Trophoblast cell (in vitro differentiated cells and primary cell): ENCODE data around the gene AGXT.

Experiments
- DNase-seq, 2 donors: peaks; one replicate each; pipeline ENCODE4 v3.0.0-alpha.2; 2016
- H2AFZ ChIP-seq: 2 replicates; pipeline ENCODE4 v1.6.1; 2013; ENCODE audit warnings: low read length, moderate library complexity, mild to moderate bottlenecking; ENCODE audit not compliant: insufficient read depth, poor library complexity
- H2AK5ac ChIP-seq: 2 replicates; pipeline ENCODE4 v1.6.1; 2013; ENCODE audit warnings: mild to moderate bottlenecking, low read length
- H2BK120ac ChIP-seq: 2 replicates; pipeline ENCODE4 v1.6.1; 2013; ENCODE audit warnings: low read length, mild to moderate bottlenecking, moderate library complexity; ENCODE audit not compliant: insufficient read depth, poor library complexity
- H2BK12ac ChIP-seq: 2 replicates; pipeline ENCODE4 v1.6.1; 2013; ENCODE audit warnings: mild to moderate bottlenecking, low read length, moderate library complexity
- H2BK5ac ChIP-seq: 2 replicates; pipeline ENCODE4 v1.6.1; 2013; ENCODE audit warnings: low read length, low read depth, moderate library complexity, mild to moderate bottlenecking; ENCODE audit not compliant: poor library complexity
- H3K14ac ChIP-seq: 2 replicates; pipeline ENCODE4 v1.6.1; 2013; ENCODE audit warnings: mild to moderate bottlenecking, low read length
- H3K18ac ChIP-seq: 2 replicates; pipeline ENCODE4 v1.6.1; 2013; ENCODE audit warnings: mild to moderate bottlenecking, low read length
- H3K23ac ChIP-seq: 2 replicates; pipeline ENCODE4 v1.6.1; 2013; ENCODE audit warnings: low read length
- H3K27ac ChIP-seq: 2 replicates; pipeline ENCODE4 v1.5.1; 2013; ENCODE audit warnings: low read depth, mild to moderate bottlenecking, inconsistent platforms, low read length, moderate library complexity
- H3K27me3 ChIP-seq: 2 replicates; pipeline ENCODE4 v1.6.1; 2013; ENCODE audit warnings: inconsistent platforms, mild to moderate bottlenecking, low read length, moderate library complexity; ENCODE audit not compliant: insufficient read depth
- H3K36me3 ChIP-seq, 2 experiments: 1 replicate in 1 of 2; 2 replicates in 1 of 2; pipeline ENCODE4 v1.6.1; 2013; ENCODE audit warnings: low read length in 2 of 2, mild to moderate bottlenecking in 2 of 2, moderate library complexity in 1 of 2; ENCODE audit not compliant: insufficient read depth in 2 of 2, control insufficient read depth in 1 of 2
- H3K4ac ChIP-seq: 2 replicates; pipeline ENCODE4 v1.6.1; 2013; ENCODE audit warnings: low read depth, mild to moderate bottlenecking, low read length, moderate library complexity
- H3K4me1 ChIP-seq, 2 experiments: 1 replicate in 1 of 2; 2 replicates in 1 of 2; pipeline ENCODE4 v1.6.1; 2013; ENCODE audit warnings: low read length in 2 of 2, mild to moderate bottlenecking in 2 of 2, moderate library complexity in 1 of 2; ENCODE audit not compliant: insufficient read depth in 2 of 2, control insufficient read depth in 1 of 2
- H3K4me2 ChIP-seq: 2 replicates; pipeline ENCODE4 v1.6.1; 2013; ENCODE audit warnings: inconsistent platforms, mild to moderate bottlenecking, low read length, moderate library complexity
- H3K4me3 ChIP-seq: 2 replicates; pipeline ENCODE4 v1.5.1; 2013; ENCODE audit warnings: mild to moderate bottlenecking, low read depth, low read length, inconsistent platforms
- H3K79me1 ChIP-seq: one replicate; pipeline ENCODE4 v1.6.1; 2013; ENCODE audit warnings: low read length
- H3K79me2 ChIP-seq: 2 replicates; pipeline ENCODE4 v1.6.1; 2013; ENCODE audit warnings: low read length, mild to moderate bottlenecking; ENCODE audit not compliant: control insufficient read depth, insufficient read depth, poor library complexity
- H3K9ac ChIP-seq: 2 replicates; pipeline ENCODE4 v1.6.1; 2013; ENCODE audit warnings: mild to moderate bottlenecking, low read length
- H3K9me3 ChIP-seq: 2 replicates; pipeline ENCODE4 v1.6.1; 2013; ENCODE audit warnings: low read depth, mild to moderate bottlenecking, control low read depth, inconsistent platforms, low read length; ENCODE audit not compliant: insufficient read depth
- H4K12ac ChIP-seq: 2 replicates; pipeline ENCODE4 v1.6.1; 2013; ENCODE audit warnings: low read depth, mild to moderate bottlenecking, low read length, moderate library complexity
- H4K8ac ChIP-seq: 2 replicates; pipeline ENCODE4 v1.6.1; 2013; ENCODE audit warnings: low read depth, mild to moderate bottlenecking, low read length, moderate library complexity
- H4K91ac ChIP-seq: one replicate; pipeline ENCODE4 v1.6.1; 2013; ENCODE audit warnings: low read depth, mild to moderate bottlenecking, low read length, moderate library complexity
- WGBS: extraction: QIAGEN DNeasy Blood & Tissue Kit; methylation state at CpG from one replicate; pipeline ENCODE4 v1.1.7; 2013; ENCODE audit warnings: missing lambda C conversion rate; ENCODE audit not compliant: insufficient read length, insufficient coverage; ENCODE audit errors: extremely low coverage; 5-methylcytosine and 5-hydroxymethylcytosine counted together

Gene AGXT

DNA sequence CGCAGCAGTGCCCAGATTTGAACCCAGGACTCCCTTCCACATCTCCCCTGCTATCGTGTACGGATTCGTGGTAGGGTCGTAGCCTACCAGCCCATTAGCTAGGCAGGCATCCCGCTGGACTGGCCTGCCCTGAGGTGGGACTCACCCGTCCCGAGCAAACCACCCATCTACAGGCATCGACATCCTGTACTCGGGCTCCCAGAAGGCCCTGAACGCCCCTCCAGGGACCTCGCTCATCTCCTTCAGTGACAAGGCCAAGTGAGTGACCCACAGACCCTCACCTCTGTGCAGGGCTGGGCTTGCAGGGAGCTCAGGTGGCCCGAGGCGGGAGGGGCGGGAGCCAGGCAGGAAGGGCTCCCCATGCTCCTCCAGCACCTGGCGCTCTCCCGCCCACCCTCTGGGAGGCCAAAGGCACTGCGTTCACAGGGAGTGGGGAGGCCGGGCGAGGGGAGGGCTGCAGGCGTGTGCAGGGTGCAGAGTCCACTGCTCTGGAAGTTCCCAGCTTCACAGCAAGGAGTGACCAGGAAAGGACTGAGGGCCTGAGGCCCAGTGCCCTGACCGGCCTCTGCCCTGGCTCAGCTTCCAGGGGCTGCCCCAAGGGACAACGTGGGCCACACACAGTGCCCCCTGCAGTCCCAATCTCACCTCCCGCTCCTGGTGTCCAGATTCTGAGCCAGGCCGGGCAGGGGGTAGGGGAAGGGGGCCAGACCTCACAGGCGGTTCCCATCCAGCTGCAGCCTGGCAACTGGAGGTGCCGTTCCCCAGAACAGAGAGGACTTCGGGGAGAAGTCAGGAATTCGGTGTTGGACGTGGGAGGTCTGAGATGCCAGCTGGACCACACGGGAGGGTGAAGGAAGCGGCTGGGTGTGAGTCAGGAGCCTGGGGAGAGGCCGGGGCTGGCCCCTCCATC, 5.4 kb downstream of the AGXT start:
- no peak for DNase-seq
- no peak overlapping the region for H2AFZ ChIP-seq
- H3K4ac ChIP-seq: no peak overlapping the region
- no peak overlapping the region for H2BK5ac ChIP-seq
- H3K27ac ChIP-seq: no peak overlapping the region
- H3K14ac ChIP-seq: no peak overlapping the region
- H3K4me3 ChIP-seq: no peak overlapping the region
- H2BK12ac ChIP-seq: no peak overlapping the region
- H3K9me3 ChIP-seq: no peaks in the 10 kb centered on the region
- H3K79me1 ChIP-seq: no peaks in the 10 kb centered on the region
- no peak overlapping the region for H4K12ac ChIP-seq
- no peak overlapping the region for H4K8ac ChIP-seq
- H4K91ac ChIP-seq: no peak overlapping the region
- WGBS: no CpG with 5 or more reads among the region's 33 CpGs
- H3K4me1 ChIP-seq: no peaks in the 10 kb centered on the region
- H3K18ac ChIP-seq: no peak overlapping the region
- no peak overlapping the region for H2BK120ac ChIP-seq
- H3K4me2 ChIP-seq: no peak overlapping the region
- no peaks in the 10 kb centered on the region for H3K27me3 ChIP-seq
- no peaks in the 10 kb centered on the region for H3K36me3 ChIP-seq
- no peak overlapping the region for H3K23ac ChIP-seq
- no peak overlapping the region for H2AK5ac ChIP-seq
- no peaks in the 10 kb centered on the region for H3K79me2 ChIP-seq
- no peak overlapping the region for H3K9ac ChIP-seq

DNA sequence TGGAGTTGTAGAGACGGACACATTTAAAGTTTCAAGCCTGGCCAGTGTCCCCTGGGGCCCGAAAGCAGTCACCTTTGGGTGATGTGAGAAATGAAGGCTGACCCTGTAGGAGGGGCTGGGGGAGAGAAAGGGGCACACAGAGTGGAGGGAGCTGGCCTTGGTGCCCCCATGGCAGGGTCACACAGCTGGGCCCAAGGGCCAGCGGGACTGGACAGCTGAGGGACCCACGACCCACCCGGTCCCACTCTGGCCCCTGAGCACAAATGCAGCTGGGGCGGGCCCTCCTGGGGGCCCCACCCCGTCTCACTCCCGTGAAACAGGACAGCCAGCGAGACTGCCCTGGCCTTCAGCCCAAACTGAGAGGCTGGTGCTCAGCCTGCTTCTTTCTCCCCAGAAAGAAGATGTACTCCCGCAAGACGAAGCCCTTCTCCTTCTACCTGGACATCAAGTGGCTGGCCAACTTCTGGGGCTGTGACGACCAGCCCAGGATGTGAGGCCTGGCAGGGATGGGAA, 6.1 kb downstream of the AGXT start:
- H3K4me2 ChIP-seq: no peak overlapping the region
- H3K36me3 ChIP-seq: no peaks in the 10 kb centered on the region
- no peaks in the 10 kb centered on the region for H3K27me3 ChIP-seq
- H2BK12ac ChIP-seq: no peak overlapping the region
- no peak overlapping the region for H4K12ac ChIP-seq
- peaks cover 2% of the 10 kb centered on the region for H3K9me3 ChIP-seq
- no peak overlapping the region for H2AK5ac ChIP-seq
- H4K8ac ChIP-seq: no peak overlapping the region
- H3K18ac ChIP-seq: no peak overlapping the region
- H3K14ac ChIP-seq: no peak overlapping the region
- H3K27ac ChIP-seq: no peak overlapping the region
- H3K9ac ChIP-seq: no peak overlapping the region
- no peak overlapping the region for H2AFZ ChIP-seq
- no peak for DNase-seq
- no peak overlapping the region for H2BK5ac ChIP-seq
- H3K4me3 ChIP-seq: no peak overlapping the region
- no peaks in the 10 kb centered on the region for H3K79me1 ChIP-seq
- H3K4me1 ChIP-seq: no peaks in the 10 kb centered on the region
- WGBS: no CpG with 5 or more reads among the region's 12 CpGs
- no peaks in the 10 kb centered on the region for H3K79me2 ChIP-seq
- no peak overlapping the region for H3K23ac ChIP-seq
- H4K91ac ChIP-seq: no peak overlapping the region
- H3K4ac ChIP-seq: no peak overlapping the region
- no peak overlapping the region for H2BK120ac ChIP-seq

DNA sequence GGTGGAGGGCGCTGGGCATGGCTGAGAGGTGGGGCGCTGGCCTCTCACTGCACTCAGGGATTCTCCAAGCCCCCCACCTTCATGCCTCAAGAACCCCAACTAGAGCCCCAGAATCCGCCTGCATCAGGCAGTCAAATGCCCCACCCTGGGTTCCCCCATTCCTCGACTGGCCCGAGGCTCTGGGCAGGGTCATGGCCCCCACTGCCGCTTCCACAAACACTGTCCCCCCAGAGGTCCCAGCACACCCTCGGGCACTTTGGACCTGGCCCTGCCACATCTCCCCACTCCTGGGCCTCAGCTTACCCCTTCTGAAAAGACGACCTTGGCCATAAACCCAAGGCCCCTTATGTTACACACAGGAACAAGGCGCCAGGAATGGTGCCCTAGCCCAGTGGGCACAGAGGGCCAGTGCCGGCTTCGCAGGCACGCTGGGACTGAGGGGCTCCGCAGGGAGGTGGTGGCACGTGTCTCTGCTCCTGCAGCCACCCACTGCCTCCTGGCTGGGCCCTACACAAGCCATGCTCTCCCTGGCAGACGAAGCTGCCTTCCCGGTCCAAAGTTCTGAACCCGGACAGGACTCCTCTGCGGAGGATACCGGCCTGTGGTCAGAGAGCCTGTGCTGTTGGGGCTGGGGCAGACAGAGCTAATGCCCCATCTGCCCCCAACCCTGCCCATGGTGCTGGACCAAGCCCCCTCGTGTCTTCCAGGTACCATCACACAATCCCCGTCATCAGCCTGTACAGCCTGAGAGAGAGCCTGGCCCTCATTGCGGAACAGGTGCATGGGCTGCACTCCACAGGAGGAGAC, 6.8 kb downstream of the AGXT start:
- no peak overlapping the region for H4K12ac ChIP-seq
- no peaks in the 10 kb centered on the region for H3K36me3 ChIP-seq
- DNase-seq: no peak
- no peak overlapping the region for H3K23ac ChIP-seq
- no peak overlapping the region for H3K18ac ChIP-seq
- no peak overlapping the region for H2BK12ac ChIP-seq
- H2BK5ac ChIP-seq: no peak overlapping the region
- H3K9me3 ChIP-seq: peaks cover 2% of the 10 kb centered on the region
- no peak overlapping the region for H2AK5ac ChIP-seq
- no peak overlapping the region for H3K4me3 ChIP-seq
- no peak overlapping the region for H3K9ac ChIP-seq
- H4K8ac ChIP-seq: no peak overlapping the region
- no peaks in the 10 kb centered on the region for H3K27me3 ChIP-seq
- no peak overlapping the region for H2AFZ ChIP-seq
- no peaks in the 10 kb centered on the region for H3K4me1 ChIP-seq
- no peak overlapping the region for H4K91ac ChIP-seq
- no peaks in the 10 kb centered on the region for H3K79me1 ChIP-seq
- no CpG with 5 or more reads among the region's 22 CpGs for WGBS
- H2BK120ac ChIP-seq: no peak overlapping the region
- H3K79me2 ChIP-seq: no peaks in the 10 kb centered on the region
- H3K4me2 ChIP-seq: no peak overlapping the region
- no peak overlapping the region for H3K14ac ChIP-seq
- H3K27ac ChIP-seq: no peak overlapping the region
- no peak overlapping the region for H3K4ac ChIP-seq

DNA sequence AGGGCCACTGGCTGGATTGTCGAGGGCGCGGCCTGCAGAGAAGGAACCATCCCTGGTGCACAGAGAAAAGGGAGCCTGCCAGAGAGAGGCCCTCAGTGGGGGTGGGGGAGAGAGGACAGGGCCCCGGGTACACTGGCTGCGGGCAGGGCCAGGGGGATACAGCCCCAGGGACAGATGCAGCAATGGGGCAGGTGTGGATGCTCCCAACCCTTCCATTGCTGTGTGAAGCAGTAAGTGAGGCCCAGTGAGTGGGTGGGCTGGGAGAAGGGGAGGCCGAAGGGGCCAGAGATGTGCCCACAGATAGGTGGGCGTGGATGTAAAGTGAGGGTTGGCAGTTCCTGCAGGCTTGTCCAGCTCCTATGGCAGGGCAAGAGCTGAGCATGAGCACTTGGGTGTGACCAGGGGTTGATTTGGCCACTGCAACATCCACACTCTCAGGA, 7.4 kb downstream of the AGXT start:
- no peak overlapping the region for H2AFZ ChIP-seq
- H4K8ac ChIP-seq: no peak overlapping the region
- H3K14ac ChIP-seq: no peak overlapping the region
- H2AK5ac ChIP-seq: no peak overlapping the region
- no peaks in the 10 kb centered on the region for H3K79me1 ChIP-seq
- no peak overlapping the region for H2BK120ac ChIP-seq
- H2BK12ac ChIP-seq: no peak overlapping the region
- no CpG with 5 or more reads among the region's 7 CpGs for WGBS
- H3K23ac ChIP-seq: no peak overlapping the region
- H3K4ac ChIP-seq: no peak overlapping the region
- no peak for DNase-seq
- H4K12ac ChIP-seq: no peak overlapping the region
- H3K18ac ChIP-seq: no peak overlapping the region
- H3K79me2 ChIP-seq: no peaks in the 10 kb centered on the region
- H3K9ac ChIP-seq: no peak overlapping the region
- no peaks in the 10 kb centered on the region for H3K4me1 ChIP-seq
- H3K27ac ChIP-seq: no peak overlapping the region
- H3K36me3 ChIP-seq: no peaks in the 10 kb centered on the region
- no peaks in the 10 kb centered on the region for H3K27me3 ChIP-seq
- no peak overlapping the region for H2BK5ac ChIP-seq
- no peak overlapping the region for H3K4me3 ChIP-seq
- no peak overlapping the region for H4K91ac ChIP-seq
- H3K4me2 ChIP-seq: no peak overlapping the region
- peaks cover 2% of the 10 kb centered on the region for H3K9me3 ChIP-seq
